HG02973 (cell line): ENCODE measurements around the gene PRCC.
A peak's percentile ranks its signal among the peaks of the same experiment; 100 is the strongest.

Source experiments
- ATAC-seq: cut with Tn5 transposase; IDR thresholded peaks from one replicate; pipeline ENCODE4 v1.9.1; 2021; ENCODE audit warnings: moderate library complexity; ENCODE audit not compliant: unreplicated experiment

The PRCC gene

DNA sequence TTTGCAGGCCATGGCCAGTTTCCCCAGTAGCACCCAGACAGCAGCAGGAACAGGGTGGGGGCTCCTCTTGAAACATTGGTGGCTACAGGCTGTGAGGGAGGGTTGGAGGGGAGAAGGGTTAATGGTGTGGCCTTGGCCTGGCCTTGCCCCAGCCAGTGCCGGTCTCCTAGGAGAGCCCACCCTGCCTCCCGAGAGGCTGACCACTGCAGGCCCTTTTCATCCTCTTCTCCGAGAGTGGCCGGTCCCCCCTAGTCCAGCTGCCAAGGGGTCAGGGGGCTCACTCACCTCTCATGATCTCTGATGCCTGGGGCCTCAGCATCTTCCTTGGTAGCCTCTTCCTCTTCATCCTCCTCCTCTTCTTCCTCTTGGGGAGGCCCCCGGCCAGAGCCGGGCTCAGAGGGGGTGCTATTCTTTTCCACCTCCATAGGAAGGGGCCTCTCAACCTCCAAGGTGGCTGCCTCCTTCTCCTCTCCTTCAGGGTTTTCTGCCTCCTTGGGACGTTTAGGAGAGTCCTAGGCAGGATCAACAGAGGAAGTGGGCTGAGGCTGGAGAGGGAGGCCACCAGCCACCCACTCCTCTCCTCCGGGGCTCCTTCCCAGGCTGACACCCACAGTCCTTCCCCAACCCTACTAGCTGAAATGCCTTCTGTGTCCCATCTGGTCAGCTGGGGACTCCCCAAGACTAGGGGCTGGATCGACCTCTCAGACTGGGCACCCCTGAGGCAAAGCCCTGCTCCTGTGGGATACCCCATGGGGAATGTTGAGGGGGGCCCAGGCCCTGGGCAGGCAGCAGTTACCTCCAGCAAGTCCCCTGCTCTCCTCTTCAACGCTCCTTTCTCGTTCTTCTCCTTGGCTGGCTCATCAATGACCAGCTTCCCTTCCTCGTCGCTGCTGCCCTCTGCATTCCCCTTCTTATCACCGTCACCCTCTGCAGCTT, 23.7 kb upstream of the PRCC start:
- ATAC-seq: no peak

- no peak for ATAC-seq
Measured at GRCh38 chr1:156744344-156744743, 23.0 kb upstream of the PRCC start.

DNA sequence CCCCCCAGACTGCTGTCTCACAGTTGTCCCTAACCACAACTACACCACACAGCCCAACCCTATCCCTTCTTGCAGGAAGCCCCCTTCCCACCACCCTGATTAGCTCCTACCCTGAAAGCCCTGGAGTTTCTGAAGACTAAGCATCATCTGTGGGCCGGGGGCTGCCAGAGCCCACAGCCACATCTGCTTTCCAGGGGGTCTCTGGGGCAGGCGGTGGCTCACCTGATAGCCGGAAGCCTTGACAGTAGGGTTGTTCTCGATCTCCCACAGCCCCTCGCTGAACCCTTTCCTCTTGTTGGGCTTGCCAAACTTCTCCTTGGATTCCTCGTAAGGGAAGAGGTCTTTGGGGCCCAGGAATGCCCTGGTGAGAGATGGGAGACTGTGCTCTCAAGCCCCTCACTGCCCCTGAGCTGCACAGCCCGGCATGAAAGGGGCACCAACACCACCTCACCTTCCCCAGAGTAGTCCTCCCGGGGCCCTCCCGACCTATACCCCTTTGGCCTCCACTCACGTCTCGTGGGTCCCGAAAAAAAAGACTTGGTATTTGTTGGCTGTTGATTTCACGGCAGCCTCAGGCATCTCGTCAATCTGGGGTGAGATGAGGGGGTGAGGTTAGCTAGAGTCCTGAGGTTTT, 22.4 kb upstream of the PRCC start:
- ATAC-seq: no peak

DNA sequence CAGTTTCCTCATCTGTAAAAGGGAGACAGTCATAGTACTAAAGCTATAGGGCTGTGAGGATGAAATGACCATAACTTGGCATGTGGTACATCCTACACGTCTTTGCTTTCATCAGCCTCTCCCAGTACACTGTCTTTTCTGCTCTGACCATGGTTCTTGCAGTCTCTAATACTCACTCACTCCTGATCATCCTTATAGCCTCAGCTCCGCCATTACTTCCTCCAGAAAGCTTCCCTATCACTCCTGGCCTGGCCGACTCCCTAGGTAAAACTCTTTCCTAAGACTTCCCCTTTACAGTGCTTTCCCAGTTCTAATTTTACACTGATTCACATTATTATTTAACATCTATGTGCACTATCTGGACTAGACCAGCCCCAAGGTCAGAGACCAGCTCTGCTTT, 21.5 kb upstream of the PRCC start:
- no peak for ATAC-seq

- ATAC-seq: no peak
Measured at GRCh38 chr1:156746406-156746727, 21.0 kb upstream of the PRCC start.

DNA sequence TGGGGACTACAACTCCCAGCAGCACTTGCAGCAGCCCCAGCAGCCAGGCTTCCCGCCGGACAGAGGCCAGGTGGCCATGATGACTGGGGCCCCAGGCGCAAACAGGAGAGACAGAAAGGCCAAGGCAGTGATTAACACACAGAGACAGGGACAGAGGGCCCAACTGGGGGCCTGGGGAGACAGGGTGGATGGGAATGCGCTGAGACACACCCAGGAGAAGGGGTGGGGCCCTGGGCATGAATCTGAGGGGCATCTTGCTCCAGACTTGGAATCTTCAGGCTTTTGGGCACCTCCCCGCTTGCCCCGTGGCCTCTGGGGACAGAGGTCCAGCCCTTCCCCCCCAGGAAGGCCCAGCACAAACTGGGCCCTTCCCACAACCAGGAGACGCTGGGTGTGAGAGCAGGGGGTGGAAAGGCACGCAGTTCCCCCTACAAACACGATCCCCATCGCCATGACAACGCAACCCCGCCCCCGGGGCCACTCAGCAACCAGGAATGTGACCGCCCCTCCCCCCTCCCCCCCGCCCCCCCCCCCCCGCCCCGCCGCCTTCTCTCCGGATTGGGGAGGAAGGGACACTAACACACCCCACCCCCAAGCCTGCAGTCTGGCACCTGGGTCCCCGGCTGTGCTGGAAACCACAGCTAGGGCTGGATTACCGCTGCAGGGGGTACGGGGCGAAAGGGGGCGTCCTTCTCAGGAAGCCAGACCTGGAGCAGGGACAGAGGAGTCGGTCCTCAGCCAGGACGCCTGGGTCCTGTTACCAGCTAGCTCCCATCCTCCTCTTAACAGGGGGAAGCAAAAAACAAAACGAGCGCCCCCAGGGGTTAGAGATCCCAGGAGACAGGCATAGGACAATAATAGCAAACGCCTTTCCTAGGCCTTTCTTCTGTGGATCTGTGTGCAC, 20.4 kb upstream of the PRCC start:
- ATAC-seq: no peak

GRCh38 chr1:156747742-156748669, 19.3 kb upstream of the PRCC start:
- no peak for ATAC-seq

- no peak for ATAC-seq
Measured at GRCh38 chr1:156748670-156749418, 18.5 kb upstream of the PRCC start.

DNA sequence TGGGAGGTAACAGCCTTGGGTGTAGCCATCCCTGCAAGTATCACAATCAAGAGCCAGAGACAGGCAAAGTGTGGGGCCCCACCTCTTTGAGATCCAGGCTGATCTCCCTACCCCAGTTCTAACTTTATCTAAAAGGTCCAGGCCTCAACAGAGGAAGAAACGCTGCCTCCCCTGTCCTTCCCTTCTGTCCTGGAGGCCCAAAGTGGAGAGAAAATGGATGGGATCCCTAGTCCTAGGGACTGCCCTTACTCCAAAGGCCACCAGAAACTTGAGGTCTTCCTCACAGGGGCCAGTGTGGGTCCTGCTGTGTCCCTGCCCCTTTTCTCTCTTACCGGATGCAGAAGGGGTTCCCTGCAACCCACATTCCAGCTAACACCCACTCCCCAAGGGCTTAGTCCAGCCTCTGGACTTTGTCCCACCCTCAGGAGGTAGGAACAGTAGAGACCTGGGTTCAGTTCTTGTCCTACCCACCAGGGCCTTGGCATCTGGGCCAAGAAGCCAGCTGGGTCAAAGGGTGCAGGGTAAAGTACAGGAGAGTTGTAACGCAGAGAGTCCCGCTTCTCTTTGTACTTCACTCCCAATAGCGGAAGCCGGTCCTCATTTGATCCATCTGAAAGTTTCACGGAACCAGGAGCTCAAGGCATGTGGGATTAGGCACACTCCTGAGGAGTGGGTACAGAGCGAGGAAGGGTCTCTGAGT, 17.8 kb upstream of the PRCC start:
- ATAC-seq: no peak

DNA sequence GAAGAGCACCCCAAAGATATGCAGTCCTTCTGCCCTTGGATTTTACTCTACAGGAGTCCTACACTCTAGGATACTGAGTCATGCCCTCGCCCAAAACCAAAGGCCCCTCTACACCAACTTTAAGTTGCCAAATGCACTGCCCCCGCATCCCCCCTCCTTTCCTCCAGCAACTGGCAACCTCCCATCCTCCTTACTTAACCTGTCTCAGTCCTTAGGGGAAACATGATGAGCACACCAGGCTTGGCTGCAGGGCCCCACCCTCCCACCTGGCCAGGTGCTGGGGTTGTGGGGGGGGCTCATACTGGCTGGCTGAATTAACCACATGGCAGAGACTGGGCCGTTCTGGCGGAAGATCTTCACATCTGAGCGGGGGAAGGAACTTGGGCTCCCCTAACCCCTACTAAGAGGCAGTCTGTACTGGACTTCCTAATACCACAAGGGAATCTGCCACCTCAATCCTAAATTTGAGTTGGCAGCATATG, 17.1 kb upstream of the PRCC start:
- ATAC-seq: no peak

DNA sequence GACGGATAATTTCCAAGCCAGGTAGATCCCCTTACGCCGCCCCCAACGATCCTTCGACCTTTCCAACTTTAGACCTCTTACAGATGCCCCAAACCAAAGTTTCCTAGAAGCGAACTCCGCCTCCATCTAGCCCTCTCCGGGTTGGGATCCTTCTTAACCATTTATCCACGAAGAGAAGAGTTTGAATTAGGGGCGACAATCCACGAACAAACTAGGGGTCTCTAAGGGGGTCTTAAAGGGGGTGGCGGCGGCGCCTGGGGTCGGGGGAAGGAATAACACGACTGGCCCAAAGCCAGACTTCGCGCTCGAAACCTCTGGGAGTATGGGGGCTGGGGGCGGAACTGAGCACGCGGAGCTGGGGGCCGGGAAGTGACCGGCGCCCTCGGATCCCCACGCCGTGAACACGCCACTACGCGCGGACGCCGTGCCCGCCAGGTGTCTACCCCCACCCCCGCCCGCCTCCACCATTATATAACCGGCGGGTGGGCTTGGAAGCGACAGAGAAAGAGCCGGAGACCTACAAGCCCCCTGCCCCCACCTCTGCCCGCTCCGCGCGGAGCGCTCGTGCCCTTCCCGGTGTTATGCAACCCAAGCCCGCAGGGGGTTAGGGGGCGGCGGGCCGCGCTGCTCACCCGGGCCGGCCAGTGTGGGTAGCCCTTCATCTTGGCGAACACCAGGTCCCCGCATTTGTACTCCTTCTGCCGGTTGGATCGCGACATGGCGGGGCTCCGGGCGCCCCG, 16.5 kb upstream of the PRCC start:
- peak; percentile 26 for ATAC-seq

- peak; percentile 15 for ATAC-seq
Measured at GRCh38 chr1:156751451-156751756, 15.9 kb upstream of the PRCC start, which contains the start of gene HDGF. HDGF (minus strand) TSS chr1:156751675; CDS start chr1:156751429, 246 bp downstream.

GRCh38 chr1:156751757-156752481, 15.4 kb upstream of the PRCC start:
- ATAC-seq: peak; percentile 65

- no peak for ATAC-seq
Measured at GRCh38 chr1:156752843-156753482, 14.4 kb upstream of the PRCC start.

DNA sequence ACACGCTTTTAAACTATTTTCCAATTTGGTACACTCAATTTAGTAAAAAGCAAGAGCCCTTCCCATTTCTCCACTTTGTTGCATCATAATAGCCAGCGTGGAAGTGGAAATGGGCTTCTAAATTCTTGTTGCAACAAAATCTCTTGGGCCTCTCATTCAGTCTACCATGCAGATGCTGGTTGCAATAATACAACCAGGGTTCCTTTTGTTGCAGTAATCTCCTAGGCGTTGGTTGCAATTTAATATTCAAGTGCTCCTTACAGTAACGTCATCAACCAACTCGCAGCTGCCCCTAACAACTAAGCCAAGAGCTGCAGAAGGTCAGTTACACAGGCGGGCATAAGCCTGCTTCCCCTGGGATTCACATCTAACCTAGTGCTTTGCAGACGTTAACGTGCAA, 13.1 kb upstream of the PRCC start:
- ATAC-seq: no peak

DNA sequence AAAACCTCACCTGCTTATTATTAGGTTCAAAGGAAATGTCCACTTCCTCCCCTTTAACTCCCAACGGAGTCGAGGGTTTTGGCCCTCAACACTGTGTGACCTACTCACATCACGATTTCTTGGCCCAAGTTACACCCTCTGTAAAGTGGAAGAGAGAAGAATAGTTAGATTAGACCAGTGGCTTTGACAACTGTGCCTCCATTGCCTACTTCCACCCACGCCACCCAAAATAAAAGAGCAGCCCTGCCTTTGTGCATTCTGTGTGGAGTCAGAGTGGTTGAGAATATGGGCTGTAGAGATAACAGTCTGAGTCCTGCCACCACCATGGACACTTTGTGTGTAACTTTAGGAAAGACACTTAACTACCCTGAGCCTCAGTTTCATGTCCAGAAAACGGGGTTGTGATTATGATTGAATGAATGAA, 11.8 kb upstream of the PRCC start:
- ATAC-seq: no peak

GRCh38 chr1:156756355-156756754, 11.0 kb upstream of the PRCC start:
- no peak for ATAC-seq
